ENCODE data around the gene FYTTD1.

DNA sequence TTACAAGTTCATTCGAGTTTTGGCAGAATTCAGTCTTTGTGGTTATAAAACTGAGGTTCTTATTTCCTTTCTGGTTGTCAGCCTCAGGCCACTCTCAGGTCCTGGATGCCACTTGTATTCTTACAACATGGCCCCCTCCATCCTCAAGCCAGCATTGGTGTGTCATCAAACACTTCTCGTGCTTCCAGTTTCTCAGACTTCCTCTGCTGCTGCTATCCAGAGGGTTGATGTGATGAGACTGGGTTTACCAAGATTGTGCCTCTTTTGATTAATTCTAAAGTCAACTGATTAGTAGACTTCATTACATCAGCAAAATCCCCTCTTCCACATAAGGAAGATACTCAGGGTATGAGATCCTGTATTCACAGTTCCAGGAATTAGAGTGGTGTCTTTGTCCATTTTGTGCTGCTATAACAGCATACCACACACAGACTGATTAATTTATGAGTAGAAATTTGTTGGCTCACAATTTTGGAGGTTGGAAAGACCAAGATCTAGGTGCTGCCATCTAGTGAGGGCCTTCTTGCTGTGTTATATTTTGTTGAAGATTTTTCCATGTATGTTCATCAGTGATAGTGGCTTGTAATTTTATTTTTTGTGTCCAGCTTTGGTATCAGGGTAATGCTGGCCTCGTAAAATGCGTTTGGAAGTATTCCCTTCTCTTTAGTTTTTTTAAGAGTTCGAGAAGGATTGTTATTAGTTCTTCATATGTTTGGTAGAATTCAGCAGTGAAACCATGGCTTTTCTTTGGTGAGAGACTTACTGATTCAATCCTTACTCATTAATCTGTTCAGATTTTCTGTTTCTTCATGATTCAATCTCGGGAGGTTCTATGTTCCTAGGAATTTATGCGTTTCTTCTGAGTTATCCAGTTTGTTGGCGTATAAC lies 52.5 kb downstream of the FYTTD1 start:
- TF ChIP-seq, protein P1, sequence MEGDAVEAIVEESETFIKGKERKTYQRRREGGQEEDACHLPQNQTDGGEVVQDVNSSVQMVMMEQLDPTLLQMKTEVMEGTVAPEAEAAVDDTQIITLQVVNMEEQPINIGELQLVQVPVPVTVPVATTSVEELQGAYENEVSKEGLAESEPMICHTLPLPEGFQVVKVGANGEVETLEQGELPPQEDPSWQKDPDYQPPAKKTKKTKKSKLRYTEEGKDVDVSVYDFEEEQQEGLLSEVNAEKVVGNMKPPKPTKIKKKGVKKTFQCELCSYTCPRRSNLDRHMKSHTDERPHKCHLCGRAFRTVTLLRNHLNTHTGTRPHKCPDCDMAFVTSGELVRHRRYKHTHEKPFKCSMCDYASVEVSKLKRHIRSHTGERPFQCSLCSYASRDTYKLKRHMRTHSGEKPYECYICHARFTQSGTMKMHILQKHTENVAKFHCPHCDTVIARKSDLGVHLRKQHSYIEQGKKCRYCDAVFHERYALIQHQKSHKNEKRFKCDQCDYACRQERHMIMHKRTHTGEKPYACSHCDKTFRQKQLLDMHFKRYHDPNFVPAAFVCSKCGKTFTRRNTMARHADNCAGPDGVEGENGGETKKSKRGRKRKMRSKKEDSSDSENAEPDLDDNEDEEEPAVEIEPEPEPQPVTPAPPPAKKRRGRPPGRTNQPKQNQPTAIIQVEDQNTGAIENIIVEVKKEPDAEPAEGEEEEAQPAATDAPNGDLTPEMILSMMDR (IDR thresholded peaks at IDR 0.05): no peak
- no peak for TF ChIP-seq NFE2L1 (CRISPR knock-in tag; IDR thresholded peaks at IDR 0.05)
- TF ChIP-seq JUN (CRISPR knock-in tag; IDR thresholded peaks at IDR 0.05): no peak
